ENCODE results near the gene ABHD16A.

Gene ABHD16A

DNA sequence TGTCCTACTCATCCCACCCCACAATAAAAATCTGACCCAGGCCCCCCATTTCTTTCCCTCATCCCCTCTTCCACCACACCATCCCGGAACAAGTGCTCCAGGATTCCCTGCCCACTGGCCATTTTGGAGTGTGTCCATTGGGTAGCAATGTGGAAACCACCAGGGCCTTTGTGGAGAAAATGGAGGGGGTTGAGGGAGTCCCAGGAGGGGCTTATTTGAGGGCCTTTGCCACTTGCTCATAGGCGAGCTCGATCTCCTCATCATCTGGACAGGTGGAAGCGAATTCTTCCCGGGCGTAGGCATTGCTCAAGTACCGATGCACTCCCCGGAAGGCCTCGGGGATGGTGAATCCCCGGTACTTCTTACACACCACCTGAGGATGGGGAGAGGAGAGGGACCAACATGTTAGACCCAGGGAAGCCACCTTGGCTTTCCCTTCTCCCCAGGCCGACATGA lies 27.5 kb upstream of the ABHD16A start:
- no peak for DNase-seq

DNA sequence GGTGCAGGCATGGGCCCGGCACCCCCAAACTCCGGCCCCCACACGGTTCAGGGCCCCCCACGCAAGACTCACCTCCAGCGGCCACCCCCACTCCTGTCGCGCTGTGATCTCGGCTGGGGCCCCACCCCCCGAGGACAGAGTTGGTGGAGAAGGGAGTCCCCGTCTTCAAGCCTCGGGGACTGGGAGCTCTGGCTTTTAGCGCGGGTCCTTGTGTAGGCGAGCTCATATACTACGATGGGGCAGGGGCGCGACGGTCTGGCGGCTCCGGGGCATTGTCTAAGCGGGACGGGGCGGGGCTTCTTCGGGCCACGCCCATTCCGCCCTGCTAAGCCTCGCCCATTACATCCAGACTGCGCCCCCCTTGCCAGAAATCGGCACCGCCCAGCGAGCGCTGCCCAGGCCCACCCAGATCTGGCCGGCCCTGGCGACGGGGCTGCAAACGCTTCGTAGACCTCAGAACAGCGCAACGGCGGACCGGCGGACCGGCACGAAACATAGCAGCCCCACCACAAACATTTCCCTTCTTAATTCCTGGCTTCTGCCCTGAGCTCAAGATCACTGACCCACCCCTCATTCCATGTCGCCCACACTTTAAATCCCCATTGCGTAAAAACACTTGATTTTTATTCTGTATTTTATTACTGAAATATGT lies 27.0 kb upstream of the ABHD16A start:
- peak; percentile 28 to 56 (median 34) for DNase-seq

DNA sequence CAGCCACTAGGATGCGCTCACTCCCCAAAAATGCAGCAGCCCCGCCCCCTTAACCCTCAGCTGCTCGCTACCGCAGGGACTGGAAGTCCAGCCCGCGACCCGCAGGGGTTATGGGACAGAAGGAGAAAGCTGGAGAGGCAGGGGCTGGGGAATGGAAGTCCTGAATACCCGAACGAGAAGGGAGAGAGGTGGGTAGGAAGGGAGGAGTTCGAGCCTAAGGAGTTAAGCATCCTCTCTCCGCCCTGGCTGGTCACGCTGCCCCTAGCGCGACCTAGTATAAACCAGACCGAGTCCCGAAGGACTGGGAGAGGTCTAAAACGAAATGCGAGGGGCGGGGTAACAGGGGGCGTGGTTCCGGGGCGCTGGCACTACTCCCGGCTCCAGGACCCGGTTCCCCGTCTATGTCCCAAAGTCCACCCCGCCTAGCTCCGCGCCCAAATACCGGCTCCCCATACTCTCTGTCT lies 26.4 kb upstream of the ABHD16A start:
- DNase-seq: peak; percentile 57 to 66 (median 62)

GRCh38 chr6:31728767-31729514 lies 25.8 kb upstream of the ABHD16A start, which contains the start of gene DDAH2:
Gene DDAH2 (minus strand): TSS chr6:31729299. CDS start chr6:31729161, 138 bp downstream.
- no peak for DNase-seq

- no peak for DNase-seq
Measured at GRCh38 chr6:31727717-31728671, 24.9 kb upstream of the ABHD16A start.

DNA sequence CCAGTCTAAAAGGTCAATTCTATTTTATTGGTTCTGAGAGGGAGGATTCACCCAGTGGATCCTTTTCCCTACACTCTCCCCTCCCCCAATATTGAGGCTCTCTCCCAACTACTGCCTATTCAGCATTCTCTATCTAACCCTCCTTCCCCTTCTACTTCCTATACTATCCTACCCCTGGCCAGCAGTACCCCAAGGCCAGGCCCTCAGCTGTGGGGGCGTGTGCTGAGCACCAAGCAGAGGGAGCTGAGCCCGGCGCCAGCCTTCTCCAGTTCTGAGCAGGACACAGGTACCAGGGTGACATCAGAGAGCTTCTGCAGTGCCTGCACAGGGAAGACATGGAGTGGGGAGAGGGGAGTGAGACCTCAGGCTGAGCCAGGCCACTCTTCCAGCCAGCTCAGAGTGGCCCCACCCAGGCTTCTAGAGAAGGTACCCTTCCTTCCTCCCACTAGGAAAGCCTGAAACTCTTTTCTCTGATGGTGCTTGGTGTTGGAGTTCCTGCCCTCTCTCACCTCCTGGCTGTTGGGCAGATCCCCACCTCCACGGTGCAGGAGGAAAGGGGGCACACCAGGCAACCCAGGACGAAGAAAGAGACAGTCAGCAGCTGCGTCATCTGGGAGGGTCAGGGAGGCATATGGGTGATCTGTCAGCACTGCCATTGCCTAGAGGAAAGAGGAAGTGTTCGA lies 24.1 kb upstream of the ABHD16A start:
- no peak for DNase-seq

DNA sequence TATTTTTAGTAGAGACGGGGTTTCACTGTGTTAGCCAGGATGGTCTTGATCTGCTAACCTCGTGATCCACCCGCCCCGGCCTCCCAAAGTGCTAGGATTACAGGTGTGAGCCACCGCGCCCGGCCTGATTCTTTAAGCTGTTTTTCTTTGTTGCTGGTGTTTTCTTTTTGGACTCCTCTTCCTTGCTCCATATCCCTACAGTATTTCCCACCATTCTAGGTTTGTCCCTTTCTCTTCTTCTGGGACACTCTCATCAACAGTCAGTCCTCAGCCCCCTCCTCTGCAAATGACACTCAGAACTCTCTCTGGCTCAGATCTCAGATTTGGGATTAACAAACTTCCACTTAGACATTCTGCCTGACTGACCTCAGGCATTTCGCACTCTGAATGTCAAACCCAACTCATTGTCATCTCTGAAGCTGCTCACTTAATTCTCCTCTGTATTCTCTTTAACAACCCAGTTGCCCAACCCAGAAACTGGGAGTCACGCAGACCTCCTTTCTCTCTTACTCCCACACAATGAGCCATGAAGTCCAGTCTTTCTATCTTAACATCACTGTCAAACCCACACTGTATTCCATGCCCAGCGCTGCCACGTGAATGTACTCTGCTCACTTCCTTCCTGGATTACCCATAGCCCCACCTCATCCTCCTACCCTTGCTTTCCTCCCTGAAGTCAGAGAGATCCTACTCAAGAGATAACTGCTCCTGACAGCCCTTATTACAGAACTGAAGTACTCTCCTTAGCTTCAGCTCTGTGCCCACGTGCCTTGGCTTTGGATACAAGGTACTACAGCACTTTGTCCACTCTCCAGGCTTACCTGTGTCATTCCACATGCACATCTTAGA lies 22.6 kb upstream of the ABHD16A start:
- DNase-seq: no peak

DNA sequence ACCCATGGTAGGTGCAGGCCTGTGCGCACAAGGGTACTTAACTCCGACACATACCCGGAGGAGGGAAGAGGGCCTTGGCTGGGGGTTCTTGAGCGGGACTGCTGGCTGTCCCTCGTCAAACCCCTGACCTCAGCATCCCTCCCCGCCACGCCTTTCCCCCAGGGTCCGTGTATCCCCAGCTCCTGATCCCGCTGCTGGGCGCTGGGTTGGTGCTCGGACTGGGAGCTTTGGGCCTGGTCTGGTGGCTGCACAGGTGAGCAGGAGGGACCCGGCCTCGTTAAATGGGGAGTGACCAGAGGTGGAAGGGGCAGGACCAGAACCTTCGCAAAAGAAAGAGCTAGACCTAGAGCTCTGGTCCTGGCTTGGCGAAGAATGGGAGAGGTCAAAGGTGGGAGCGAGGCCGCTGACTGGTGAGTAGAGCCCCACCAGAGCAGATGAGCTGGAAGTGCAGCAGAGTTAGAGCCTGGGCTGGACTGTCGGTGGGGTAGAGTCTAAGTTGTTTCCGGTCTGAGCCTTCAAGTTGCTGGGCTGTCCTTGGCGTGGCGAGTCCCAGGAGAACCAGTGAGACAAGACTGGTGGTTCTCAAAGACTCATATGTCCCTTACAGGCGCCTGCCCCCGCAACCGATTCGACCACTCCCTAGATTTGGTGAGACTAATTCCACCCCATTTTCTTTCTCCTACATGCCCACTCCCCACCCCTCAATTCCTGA lies 21.0 kb upstream of the ABHD16A start:
- no peak for DNase-seq

DNA sequence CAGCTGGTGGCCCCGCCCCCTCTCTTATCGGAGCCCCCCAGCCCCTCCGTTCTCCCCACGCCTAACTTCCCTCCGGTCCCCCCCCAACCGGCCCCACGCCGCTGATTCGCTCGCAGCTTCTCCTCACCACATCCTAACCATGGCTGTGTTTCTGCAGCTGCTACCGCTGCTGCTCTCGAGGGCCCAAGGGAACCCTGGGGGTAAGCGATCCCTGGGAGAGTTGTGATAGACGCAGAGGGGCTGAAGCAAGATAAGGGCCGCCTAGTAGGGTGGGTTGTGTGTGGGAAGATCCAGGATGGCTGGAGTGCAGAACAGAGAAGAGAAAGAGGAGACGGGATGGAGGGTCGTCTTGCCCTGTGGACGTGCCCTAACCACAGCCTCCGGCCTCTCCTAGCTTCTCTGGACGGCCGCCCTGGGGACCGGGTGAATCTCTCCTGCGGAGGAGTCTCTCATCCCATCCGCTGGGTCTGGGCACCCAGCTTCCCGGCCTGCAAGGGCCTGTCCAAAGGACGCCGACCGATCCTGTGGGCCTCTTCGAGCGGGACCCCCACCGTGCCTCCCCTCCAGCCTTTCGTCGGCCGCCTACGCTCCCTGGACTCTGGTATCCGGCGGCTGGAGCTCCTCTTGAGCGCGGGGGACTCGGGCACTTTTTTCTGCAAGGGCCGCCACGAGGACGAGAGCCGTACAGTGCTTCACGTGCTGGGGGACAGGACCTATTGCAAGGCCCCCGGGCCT lies 20.3 kb upstream of the ABHD16A start, which contains the start of gene MPIG6B:
Gene MPIG6B (plus strand): TSS at position 129 of the 735 bp plus-strand sequence. CDS start 11 bp downstream, at position 140.
- DNase-seq: no peak

- no peak for DNase-seq
Measured at GRCh38 chr6:31722173-31722572, 19.0 kb upstream of the ABHD16A start.

DNA sequence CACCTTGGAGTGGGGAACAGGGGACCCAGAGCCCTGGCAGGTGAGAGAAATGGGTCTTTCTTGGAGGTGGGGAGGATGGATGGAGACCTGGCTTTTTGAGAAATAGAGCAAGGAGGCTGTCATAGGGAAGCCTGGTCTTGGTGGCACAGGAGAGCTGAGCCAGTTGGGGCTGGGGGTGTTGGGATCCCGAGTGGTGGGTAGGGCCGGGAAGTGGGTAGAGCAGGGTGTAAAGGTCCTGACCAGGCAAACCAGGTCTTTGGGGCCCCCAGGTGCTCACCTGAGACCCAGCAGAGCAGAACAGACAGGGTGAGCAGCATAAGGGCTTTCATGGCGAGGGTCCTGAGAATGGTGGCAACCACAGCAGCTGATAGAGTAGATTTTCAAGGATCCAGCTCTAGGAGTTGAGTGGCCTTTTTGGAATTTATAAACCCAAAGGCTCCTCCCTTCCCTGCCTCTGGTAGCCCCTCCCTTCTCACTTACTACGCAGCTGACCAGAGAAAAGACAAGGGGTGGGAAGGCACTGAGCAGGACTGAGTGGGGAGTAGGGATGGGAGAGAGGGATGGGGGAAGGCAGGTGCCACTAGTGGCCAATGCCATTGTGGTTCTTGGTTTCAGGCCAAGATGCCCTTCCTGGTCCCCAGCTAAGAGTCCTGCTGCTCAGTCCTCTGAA lies 18.4 kb upstream of the ABHD16A start, which contains the start of gene LY6G6C:
Gene LY6G6C (minus strand): TSS at position 396 of the 670 bp plus-strand sequence. CDS start 67 bp downstream, at position 329.
- no peak for DNase-seq

DNA sequence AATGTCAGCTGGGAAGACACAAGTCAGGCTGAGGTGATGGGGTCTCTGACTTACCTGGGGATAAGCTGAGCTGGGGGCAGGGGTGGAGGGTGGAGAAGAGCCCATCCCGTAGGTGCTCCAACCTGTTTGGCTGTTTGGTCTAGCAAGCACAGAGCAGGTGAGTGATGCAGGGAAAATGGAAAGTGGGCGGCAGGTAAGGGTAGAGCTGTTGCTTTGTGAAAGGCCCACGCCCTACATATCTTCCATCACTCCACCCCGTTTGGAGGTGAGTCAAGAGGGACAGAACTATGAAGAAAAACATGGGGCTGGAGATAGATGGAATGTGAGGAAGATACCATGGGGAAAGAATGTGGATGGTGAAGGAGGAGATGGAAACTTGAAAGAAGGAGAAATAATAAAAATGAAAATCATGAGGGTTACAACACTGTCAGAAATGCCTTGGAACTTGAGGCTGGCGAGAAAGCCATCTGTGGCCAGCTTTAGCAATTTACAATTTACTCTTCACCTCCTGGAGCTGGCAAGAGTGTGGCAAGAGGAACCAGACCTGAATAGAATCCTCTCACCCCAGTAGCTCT lies 17.2 kb upstream of the ABHD16A start:
- no peak for DNase-seq

DNA sequence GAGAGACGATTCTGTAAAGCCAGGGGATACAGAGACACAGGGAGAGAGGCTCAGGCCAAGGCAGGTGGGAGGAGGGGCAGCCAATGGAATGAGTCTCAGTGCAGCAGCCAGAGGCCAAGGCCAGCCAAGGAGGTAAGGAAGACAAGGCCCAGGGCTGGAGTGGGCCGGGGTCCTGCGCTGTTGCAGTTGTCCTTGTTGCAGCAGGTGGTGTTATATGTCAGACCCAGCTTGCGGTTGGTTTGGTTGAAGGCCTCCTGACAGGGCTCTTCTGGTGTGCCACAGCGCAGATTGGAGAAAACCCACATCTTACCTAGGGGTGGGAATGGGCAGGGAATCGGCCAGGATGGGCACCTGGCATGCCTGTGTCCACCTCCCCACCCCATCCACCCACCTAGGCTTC lies 15.9 kb upstream of the ABHD16A start:
- no peak for DNase-seq

DNA sequence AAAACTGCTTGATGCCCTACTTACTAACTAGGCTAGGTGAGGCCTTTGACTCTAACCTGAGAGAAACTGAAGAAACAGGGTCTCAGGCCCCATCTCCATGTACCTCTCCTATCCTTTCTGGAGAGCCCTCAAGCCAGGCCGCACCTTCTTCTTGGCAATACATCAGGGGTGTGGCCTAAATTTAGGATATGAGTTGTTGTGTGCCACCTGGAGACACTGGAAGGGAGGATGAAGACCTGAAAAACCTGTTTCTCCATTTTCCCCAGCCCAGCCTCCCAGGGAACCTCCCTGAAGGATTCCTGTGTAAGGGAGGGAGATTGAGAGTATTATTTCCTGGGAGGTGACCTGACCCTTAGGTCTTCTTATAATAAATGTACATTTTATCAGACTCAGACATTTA lies 15.1 kb upstream of the ABHD16A start:
- no peak for DNase-seq

- DNase-seq: no peak
Measured at GRCh38 chr6:31717499-31718222, 14.5 kb upstream of the ABHD16A start.

DNA sequence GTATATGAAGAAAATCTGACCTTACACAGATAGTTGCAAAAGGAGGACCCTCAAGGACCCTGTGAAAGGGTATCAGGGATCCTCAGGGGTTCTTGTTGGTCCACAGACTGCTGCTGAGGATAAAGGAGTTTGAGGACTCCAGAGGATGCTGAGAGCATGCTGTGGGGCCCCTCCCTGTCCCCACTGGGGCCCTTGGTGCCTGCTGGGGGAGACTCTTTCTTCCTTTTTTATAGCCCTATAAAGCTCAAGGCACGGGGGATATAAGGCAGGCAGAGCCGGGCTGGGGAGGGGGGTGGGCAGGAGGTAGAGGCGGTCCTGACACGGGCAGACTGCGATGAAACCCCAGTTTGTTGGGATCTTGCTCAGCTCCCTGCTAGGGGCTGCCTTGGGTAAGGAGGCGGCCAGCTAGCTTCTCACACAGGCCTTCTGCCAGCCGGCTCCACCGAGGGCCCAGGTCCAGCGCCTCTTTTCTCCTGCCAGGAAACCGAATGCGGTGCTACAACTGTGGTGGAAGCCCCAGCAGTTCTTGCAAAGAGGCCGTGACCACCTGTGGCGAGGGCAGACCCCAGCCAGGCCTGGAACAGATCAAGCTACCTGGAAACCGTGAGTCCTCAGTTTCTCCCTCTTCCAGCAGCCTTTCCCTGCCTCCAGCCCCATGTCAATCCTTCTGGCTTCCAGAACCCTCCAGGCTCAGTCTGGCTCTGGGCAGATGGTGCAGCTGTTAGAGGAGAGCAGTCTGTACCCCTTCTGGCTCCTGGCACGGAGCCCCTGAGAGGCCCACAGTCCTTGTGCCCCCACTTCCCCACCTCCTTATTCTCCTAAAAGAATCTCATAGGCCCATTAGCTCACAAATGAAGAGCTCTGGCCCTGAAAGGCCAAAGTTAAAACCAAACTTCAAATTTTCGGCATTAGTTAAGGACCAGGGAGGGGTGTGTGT lies 12.2 kb upstream of the ABHD16A start, which contains the start of gene LY6G6D:
Gene LY6G6D (plus strand): TSS at position 327 of the 937 bp plus-strand sequence. CDS start 8 bp downstream, at position 335.
- no peak for DNase-seq
